ENCODE data around the gene RERE.

Gene RERE

GRCh38 chr1:8754247-8754650 lies 63.2 kb downstream of the RERE start:
- H3K27me3 ChIP-seq (ENCODE audit: control insufficient read depth, insufficient read depth, low read length, poor library complexity, severe bottlenecking), result no peaks in the 10 kb centered on the region
- H3K9me3 ChIP-seq (ENCODE audit: control insufficient read depth, low read length), result no peaks in the 10 kb centered on the region
- no peak overlapping the region for H3K4me3 ChIP-seq (ENCODE audit: insufficient read depth, low read depth, low read length)
- H3K4me1 ChIP-seq (ENCODE audit: control insufficient read depth, insufficient read depth, low read length), result no peaks in the 10 kb centered on the region
- no peaks in the 10 kb centered on the region for H3K36me3 ChIP-seq (ENCODE audit: control insufficient read depth, insufficient read depth, low read length)
- 80% methylated on average over 1 of the region's 1 CpG for WGBS, 2 experiments
- no peak overlapping the region for H3K27ac ChIP-seq (ENCODE audit: insufficient read depth, low read depth, low read length, poor library complexity, severe bottlenecking)

GRCh38 chr1:8753736-8754135 lies 63.7 kb downstream of the RERE start:
- Histone ChIP-seq H3K9me3 (ENCODE audit: control insufficient read depth, low read length) (no peaks in the 10 kb centered on the region), H3K36me3 (ENCODE audit: control insufficient read depth, insufficient read depth, low read length) (no peaks in the 10 kb centered on the region), H3K27me3 (ENCODE audit: control insufficient read depth, insufficient read depth, low read length, poor library complexity, severe bottlenecking) (no peaks in the 10 kb centered on the region), H3K27ac (ENCODE audit: insufficient read depth, low read depth, low read length, poor library complexity, severe bottlenecking) (no peak overlapping the region), H3K4me3 (ENCODE audit: insufficient read depth, low read depth, low read length) (no peak overlapping the region), H3K4me1 (ENCODE audit: control insufficient read depth, insufficient read depth, low read length) (no peaks in the 10 kb centered on the region)

- H3K27ac ChIP-seq (ENCODE audit: insufficient read depth, low read depth, low read length, poor library complexity, severe bottlenecking), result no peak overlapping the region
- no peak overlapping the region for H3K4me3 ChIP-seq (ENCODE audit: insufficient read depth, low read depth, low read length)
- no peaks in the 10 kb centered on the region for H3K27me3 ChIP-seq (ENCODE audit: control insufficient read depth, insufficient read depth, low read length, poor library complexity, severe bottlenecking)
- WGBS, 2 experiments, result 96% methylated on average over 2 to 6 of the region's 6 CpGs
- H3K36me3 ChIP-seq (ENCODE audit: control insufficient read depth, insufficient read depth, low read length), result no peaks in the 10 kb centered on the region
- no peaks in the 10 kb centered on the region for H3K4me1 ChIP-seq (ENCODE audit: control insufficient read depth, insufficient read depth, low read length)
- H3K9me3 ChIP-seq (ENCODE audit: control insufficient read depth, low read length), result no peaks in the 10 kb centered on the region
Measured at GRCh38 chr1:8752921-8753713, 64.3 kb downstream of the RERE start.

- 97 to 100% methylated on average over 2 of the region's 2 CpGs for WGBS, 2 experiments
- Histone ChIP-seq H3K27ac (ENCODE audit: insufficient read depth, low read depth, low read length, poor library complexity, severe bottlenecking) (no peak overlapping the region), H3K9me3 (ENCODE audit: control insufficient read depth, low read length) (no peaks in the 10 kb centered on the region), H3K36me3 (ENCODE audit: control insufficient read depth, insufficient read depth, low read length) (no peaks in the 10 kb centered on the region), H3K27me3 (ENCODE audit: control insufficient read depth, insufficient read depth, low read length, poor library complexity, severe bottlenecking) (no peaks in the 10 kb centered on the region), H3K4me3 (ENCODE audit: insufficient read depth, low read depth, low read length) (no peak overlapping the region), H3K4me1 (ENCODE audit: control insufficient read depth, insufficient read depth, low read length) (no peaks in the 10 kb centered on the region)
Measured at GRCh38 chr1:8752411-8752810, 65.0 kb downstream of the RERE start.

- Histone ChIP-seq H3K4me3 (ENCODE audit: insufficient read depth, low read depth, low read length) (no peak overlapping the region), H3K27ac (ENCODE audit: insufficient read depth, low read depth, low read length, poor library complexity, severe bottlenecking) (no peak overlapping the region), H3K27me3 (ENCODE audit: control insufficient read depth, insufficient read depth, low read length, poor library complexity, severe bottlenecking) (no peaks in the 10 kb centered on the region), H3K9me3 (ENCODE audit: control insufficient read depth, low read length) (no peaks in the 10 kb centered on the region), H3K4me1 (ENCODE audit: control insufficient read depth, insufficient read depth, low read length) (no peaks in the 10 kb centered on the region), H3K36me3 (ENCODE audit: control insufficient read depth, insufficient read depth, low read length) (no peaks in the 10 kb centered on the region)
- WGBS, 2 experiments, result 93 to 94% methylated on average over 4 of the region's 4 CpGs
Measured at GRCh38 chr1:8751984-8752383, 65.5 kb downstream of the RERE start.

GRCh38 chr1:8747879-8748825 lies 69.3 kb downstream of the RERE start:
- WGBS, 2 experiments, result 86 to 94% methylated on average over 11 to 15 of the region's 15 CpGs
- no peak overlapping the region for H3K4me3 ChIP-seq (ENCODE audit: insufficient read depth, low read depth, low read length)
- no peaks in the 10 kb centered on the region for H3K27me3 ChIP-seq (ENCODE audit: control insufficient read depth, insufficient read depth, low read length, poor library complexity, severe bottlenecking)
- no peaks in the 10 kb centered on the region for H3K4me1 ChIP-seq (ENCODE audit: control insufficient read depth, insufficient read depth, low read length)
- H3K27ac ChIP-seq (ENCODE audit: insufficient read depth, low read depth, low read length, poor library complexity, severe bottlenecking), result no peak overlapping the region
- H3K36me3 ChIP-seq (ENCODE audit: control insufficient read depth, insufficient read depth, low read length), result no peaks in the 10 kb centered on the region
- no peaks in the 10 kb centered on the region for H3K9me3 ChIP-seq (ENCODE audit: control insufficient read depth, low read length)

GRCh38 chr1:8746554-8746953 lies 70.9 kb downstream of the RERE start:
- Histone ChIP-seq H3K4me3 (ENCODE audit: insufficient read depth, low read depth, low read length) (no peak overlapping the region), H3K27me3 (ENCODE audit: control insufficient read depth, insufficient read depth, low read length, poor library complexity, severe bottlenecking) (no peaks in the 10 kb centered on the region), H3K36me3 (ENCODE audit: control insufficient read depth, insufficient read depth, low read length) (no peaks in the 10 kb centered on the region), H3K27ac (ENCODE audit: insufficient read depth, low read depth, low read length, poor library complexity, severe bottlenecking) (no peak overlapping the region), H3K4me1 (ENCODE audit: control insufficient read depth, insufficient read depth, low read length) (no peaks in the 10 kb centered on the region), H3K9me3 (ENCODE audit: control insufficient read depth, low read length) (no peaks in the 10 kb centered on the region)
- WGBS, 2 experiments, result 97 to 98% methylated on average over 3 of the region's 3 CpGs

GRCh38 chr1:8745749-8746390 lies 71.6 kb downstream of the RERE start:
- no peaks in the 10 kb centered on the region for H3K27me3 ChIP-seq (ENCODE audit: control insufficient read depth, insufficient read depth, low read length, poor library complexity, severe bottlenecking)
- no peak overlapping the region for H3K27ac ChIP-seq (ENCODE audit: insufficient read depth, low read depth, low read length, poor library complexity, severe bottlenecking)
- no peaks in the 10 kb centered on the region for H3K9me3 ChIP-seq (ENCODE audit: control insufficient read depth, low read length)
- no peaks in the 10 kb centered on the region for H3K36me3 ChIP-seq (ENCODE audit: control insufficient read depth, insufficient read depth, low read length)
- no peaks in the 10 kb centered on the region for H3K4me1 ChIP-seq (ENCODE audit: control insufficient read depth, insufficient read depth, low read length)
- 94 to 96% methylated on average over 5 to 6 of the region's 6 CpGs for WGBS, 2 experiments
- H3K4me3 ChIP-seq (ENCODE audit: insufficient read depth, low read depth, low read length), result no peak overlapping the region

- Histone ChIP-seq H3K27me3 (ENCODE audit: control insufficient read depth, insufficient read depth, low read length, poor library complexity, severe bottlenecking) (no peaks in the 10 kb centered on the region), H3K36me3 (ENCODE audit: control insufficient read depth, insufficient read depth, low read length) (no peaks in the 10 kb centered on the region), H3K4me1 (ENCODE audit: control insufficient read depth, insufficient read depth, low read length) (no peaks in the 10 kb centered on the region), H3K9me3 (ENCODE audit: control insufficient read depth, low read length) (no peaks in the 10 kb centered on the region), H3K4me3 (ENCODE audit: insufficient read depth, low read depth, low read length) (no peak overlapping the region), H3K27ac (ENCODE audit: insufficient read depth, low read depth, low read length, poor library complexity, severe bottlenecking) (no peak overlapping the region)
- WGBS, 2 experiments, result 95 to 96% methylated on average over 6 of the region's 6 CpGs
Measured at GRCh38 chr1:8745346-8745745, 72.1 kb downstream of the RERE start.
